COLO829 (cell line): Measurements from ENCODE around the gene PPEF1.
A peak's percentile ranks its signal among the peaks of the same experiment; 100 is the strongest.

Experiments used
- DNase-seq: peaks from one replicate; pipeline ENCODE4 v3.0.0; 2012; ENCODE audit warnings: low spot score

PPEF1 gene

GRCh38 chrX:18707426-18708049 is at the start of gene PPEF1:
TSS of gene PPEF1 (plus strand) at chrX:18707645. CDS start at chrX:18707781, 136 bp downstream.
- no peak for DNase-seq

- DNase-seq: peak; percentile 27
These were observed 46.2 kb upstream of the PPEF1 start for GRCh38 chrX:18661273-18661672.

- no peak for DNase-seq
These were observed 42.5 kb upstream of the PPEF1 start for GRCh38 chrX:18664947-18665346.

- DNase-seq: no peak
These were observed 40.8 kb upstream of the PPEF1 start for GRCh38 chrX:18666614-18667013.

- DNase-seq: no peak
These were observed 39.2 kb upstream of the PPEF1 start for GRCh38 chrX:18668071-18668835.

- DNase-seq: no peak
These were observed 35.4 kb upstream of the PPEF1 start, which contains the start of gene RS1 for GRCh38 chrX:18672008-18672407. TSS of gene RS1 (minus strand) at chrX:18672108. CDS start at chrX:18672068, 40 bp downstream.

GRCh38 chrX:18674417-18674787 is 33.0 kb upstream of the PPEF1 start:
- DNase-seq: no peak

GRCh38 chrX:18674788-18675735 is 32.4 kb upstream of the PPEF1 start:
- DNase-seq: peak; percentile 81

- DNase-seq: no peak
These were observed 31.4 kb upstream of the PPEF1 start for GRCh38 chrX:18676050-18676449.

GRCh38 chrX:18676470-18676869 is 31.0 kb upstream of the PPEF1 start:
- DNase-seq: no peak

GRCh38 chrX:18677161-18677869 is 30.1 kb upstream of the PPEF1 start:
- DNase-seq: no peak

GRCh38 chrX:18681996-18682395 is 25.4 kb upstream of the PPEF1 start:
- DNase-seq: no peak

- no peak for DNase-seq
These were observed 24.5 kb upstream of the PPEF1 start for GRCh38 chrX:18682979-18683387.

- DNase-seq: no peak
These were observed 19.5 kb upstream of the PPEF1 start for GRCh38 chrX:18687856-18688495.

- DNase-seq: no peak
These were observed 16.0 kb upstream of the PPEF1 start for GRCh38 chrX:18691431-18691830.

GRCh38 chrX:18692541-18692940 is 14.9 kb upstream of the PPEF1 start:
- no peak for DNase-seq

- no peak for DNase-seq
These were observed 10.8 kb upstream of the PPEF1 start for GRCh38 chrX:18696653-18697052.

GRCh38 chrX:18698737-18699650 is 8.5 kb upstream of the PPEF1 start:
- DNase-seq: no peak

GRCh38 chrX:18701621-18702361 is 5.7 kb upstream of the PPEF1 start:
- DNase-seq: no peak
